GM21825 (cell line): ENCODE measurements around the gene UVRAG.

Experiments
- ATAC-seq: cut with Tn5 transposase; IDR thresholded peaks from one replicate; pipeline ENCODE4 v1.9.1; 2021; ENCODE audit warnings: mild to moderate bottlenecking, moderate library complexity; ENCODE audit not compliant: unreplicated experiment

Gene UVRAG

DNA sequence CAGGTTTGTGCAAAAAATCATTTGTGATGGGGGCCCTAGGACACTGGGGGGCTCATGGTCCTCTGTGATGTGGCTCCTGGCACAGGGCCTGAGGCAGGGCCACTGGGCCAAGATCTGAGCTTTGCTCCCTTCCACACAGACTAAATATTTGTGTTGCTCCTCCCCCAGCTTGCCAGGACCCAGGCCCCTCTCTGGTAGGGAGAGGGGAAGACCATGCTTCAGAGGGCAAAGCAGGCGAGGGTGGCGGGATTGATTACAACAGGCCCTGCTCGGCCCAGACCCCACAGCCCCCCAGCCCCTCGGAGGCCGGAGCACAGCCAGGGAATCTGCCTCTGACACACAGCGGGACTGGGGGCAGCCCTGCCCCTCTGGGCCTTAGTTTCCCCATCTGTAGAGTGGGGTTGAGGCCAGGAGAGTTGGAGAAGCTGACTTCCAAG is 362.3 kb downstream of the UVRAG start:
- no peak for ATAC-seq

- ATAC-seq: no peak
These were observed 364.1 kb downstream of the UVRAG start for GRCh38 chr11:76179147-76179546.

DNA sequence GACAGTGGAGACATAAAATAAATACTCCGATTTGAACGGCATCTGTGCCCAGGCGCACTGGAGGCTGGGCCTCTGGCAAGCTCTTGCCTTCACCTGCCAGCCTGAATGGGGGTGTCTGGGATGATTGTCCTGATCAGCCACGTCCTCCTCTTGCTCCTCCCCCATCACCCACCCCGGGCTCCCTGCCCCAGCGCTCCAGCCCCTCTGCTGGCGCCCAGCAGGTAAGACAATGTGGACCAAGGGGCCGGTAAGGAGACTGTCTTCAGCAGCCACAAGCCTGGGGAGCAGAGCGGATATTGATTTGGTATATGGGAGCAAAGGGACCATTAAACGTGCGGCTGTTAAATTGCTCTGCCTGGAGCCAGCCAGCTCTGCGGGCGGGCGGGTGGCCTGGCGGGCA is 366.4 kb downstream of the UVRAG start:
- no peak for ATAC-seq

DNA sequence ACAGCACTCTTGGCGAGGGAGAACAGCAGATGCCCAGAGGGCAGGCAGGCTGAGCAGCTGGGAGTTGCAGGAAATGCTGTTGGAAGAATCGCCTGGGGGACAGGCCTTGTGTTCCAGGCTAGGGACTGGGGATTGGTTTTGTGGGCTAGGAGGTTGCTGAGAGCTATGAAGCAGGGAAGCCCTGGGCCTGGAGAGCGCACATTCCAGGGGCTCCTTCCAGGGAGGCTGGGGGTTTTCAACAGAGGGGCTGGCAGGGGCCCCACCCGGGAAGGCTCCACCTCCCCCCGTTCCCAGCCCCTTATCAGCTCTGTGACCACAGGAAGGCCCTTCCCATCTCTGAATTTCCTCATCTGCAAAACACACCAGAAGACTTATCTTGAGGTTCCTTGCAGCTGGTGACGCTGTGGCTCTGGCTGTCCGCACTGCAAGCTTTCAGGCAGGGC is 369.6 kb downstream of the UVRAG start:
- ATAC-seq: no peak

- ATAC-seq: no peak
These were observed 370.5 kb downstream of the UVRAG start for GRCh38 chr11:76185511-76185910.

DNA sequence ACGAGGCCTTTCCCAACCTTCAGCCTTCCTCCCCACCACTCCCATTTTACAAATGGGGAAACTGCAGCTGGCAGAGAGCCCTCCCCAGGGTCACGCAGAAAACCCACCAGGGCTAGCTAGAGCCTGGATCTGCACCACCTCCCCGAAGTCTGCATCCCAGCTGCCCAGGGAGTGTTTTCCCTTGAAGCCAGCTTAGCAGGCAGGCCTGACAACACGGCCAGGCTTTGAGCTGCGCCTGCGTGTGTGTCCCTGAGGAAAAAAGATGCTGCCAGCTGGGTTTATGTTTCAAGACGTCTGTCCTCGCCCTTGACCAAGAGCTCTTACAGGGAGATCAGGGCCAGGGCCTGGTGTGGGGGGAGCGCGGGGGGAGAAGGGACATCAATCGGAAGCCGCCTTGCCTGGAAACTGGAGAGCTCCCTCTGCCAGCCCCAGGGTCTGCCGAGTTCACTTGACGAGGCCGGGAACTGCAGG is 371.0 kb downstream of the UVRAG start:
- ATAC-seq: no peak

DNA sequence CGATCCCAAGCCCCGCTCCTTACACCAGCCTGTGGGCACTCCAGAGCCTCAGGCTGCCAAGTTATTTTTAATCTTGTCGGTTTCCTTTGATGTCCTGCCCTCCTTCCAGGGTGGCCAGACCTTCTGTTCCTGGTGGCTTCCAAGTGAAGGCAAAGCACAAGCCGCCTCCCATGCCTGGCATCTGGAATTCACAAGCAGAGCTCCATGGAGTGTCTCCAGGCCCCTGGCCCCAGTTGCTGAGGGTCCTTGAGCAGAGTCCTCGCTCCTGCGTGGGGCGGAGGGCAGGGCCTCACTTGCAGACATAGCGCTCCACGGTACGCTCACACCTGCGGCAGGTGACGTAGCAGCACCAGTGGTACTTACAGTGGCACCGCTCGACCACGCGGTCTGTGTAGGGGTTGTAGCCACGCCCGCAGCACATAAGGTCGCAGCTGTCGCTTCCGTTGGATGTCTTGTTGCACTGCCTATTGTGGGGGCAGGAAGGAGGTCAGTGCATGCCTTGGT is 371.8 kb downstream of the UVRAG start:
- no peak for ATAC-seq

GRCh38 chr11:76188873-76189272 is 373.9 kb downstream of the UVRAG start:
- no peak for ATAC-seq

- no peak for ATAC-seq
These were observed 374.7 kb downstream of the UVRAG start for GRCh38 chr11:76189682-76190081.

DNA sequence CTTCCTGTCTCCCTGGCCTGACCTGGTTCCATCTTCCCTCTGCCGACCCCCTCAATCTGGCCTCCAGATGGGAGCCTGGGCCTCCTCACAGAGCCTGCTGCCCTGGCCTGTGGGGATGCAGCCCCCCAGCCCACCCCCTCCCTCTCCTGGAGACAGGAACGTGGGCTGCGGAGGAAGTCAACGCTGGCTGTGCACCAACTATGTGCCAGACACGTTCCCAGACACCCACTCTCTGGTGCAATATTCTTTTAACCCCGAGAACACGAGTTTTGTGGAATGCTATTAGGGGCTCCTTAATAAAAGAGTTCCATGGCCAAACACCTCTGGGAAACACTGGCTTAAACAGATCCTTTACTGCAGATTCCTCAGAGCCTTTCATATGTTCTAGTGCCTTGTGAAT is 375.4 kb downstream of the UVRAG start:
- ATAC-seq: no peak
